GM19099 (cell line): ENCODE measurements around the gene EEF1A2.

Experiments
- POLR2A ChIP-seq: IDR thresholded peaks from 3 replicates; pipeline ENCODE4 v1.6.1; 2011; ENCODE audit warnings: low read depth; ENCODE audit not compliant: insufficient read length; ENCODE audit errors: extremely low read depth

The EEF1A2 gene

DNA sequence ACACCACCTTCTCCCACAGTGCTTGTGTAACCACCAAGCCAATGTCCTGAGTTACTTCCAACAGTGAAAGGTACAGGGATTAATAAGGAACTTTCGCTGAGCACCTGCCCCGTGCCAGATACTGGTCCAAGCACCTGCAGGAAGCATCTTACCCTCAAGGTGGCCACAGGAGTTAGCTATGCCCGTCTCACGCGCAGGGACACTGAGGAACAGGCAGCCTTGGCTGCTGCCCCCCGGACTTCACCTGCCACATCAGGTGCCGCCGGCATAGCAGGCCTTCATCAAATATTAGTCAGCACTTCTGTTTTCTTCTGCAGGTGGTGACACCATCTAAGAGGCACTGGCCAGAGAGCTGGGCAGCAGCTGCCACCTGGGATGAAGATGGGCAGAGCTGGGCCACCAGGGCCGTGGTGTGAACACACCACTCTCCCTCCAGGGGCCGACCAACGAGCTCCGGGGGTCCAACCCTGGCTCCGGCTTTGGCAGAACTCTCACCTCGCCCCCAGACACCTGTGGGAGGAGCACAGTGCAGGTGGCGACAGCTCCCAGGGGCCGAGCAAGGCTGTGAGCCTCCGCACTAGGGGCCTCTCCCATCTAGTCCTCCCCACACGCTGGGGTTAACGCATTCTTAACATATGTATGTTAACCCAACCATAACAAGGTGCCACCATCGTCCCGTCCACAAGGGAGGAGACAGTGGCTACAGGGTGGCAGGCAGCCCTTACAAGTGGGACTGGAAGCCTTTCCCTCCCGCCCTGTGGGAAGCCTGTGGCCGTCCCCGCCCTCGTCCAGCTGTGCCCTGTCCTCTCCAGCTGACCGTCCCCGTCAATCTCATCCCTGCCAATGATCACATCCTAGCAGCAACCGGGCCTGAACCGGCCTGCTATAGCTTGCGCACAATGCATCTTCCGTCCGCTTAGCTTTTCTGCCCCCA, 18.8 kb upstream of the EEF1A2 start:
- TF ChIP-seq POLR2A = no peak

DNA sequence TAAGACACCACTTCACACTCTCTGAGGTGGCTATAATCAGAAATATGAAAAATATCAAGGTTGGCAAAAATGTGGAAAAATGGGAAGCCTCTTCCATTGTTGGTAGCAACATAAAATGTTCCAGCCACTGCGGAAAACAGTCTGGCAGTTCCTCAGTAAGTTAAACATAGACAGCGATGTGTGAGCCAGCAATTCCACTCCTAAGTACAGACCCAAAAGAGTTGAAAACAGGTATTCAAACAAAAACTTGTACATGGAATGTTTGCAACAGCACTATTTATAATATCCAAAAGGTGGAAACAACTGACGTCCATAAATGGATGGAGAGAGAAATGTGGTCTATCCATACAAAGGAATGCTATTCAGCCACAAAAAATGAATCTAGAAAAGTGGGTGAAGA, 14.3 kb upstream of the EEF1A2 start:
- TF ChIP-seq POLR2A = no peak

DNA sequence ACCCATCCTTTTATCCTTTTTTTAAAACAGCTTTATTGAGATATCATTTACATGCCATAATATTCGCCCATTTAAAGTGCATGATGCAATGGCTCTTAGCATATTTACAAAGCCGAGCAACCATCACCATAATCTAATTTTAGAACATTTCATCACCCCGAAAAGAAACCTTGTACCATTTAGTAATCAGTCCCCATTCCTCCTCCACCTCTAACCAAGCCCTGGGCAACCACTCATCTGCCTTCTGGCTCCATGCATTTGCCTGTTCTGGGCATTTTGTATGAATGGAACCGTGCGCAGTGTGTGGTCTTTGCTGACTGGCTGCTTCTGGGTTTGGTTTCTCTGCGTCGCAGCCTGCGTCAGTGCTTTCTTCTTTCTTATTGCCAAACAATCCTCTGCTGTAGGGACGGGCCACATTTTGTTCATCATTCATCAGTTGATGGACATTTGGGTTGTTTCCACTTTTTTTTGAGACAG, 10.2 kb upstream of the EEF1A2 start:
- no peak for TF ChIP-seq POLR2A

DNA sequence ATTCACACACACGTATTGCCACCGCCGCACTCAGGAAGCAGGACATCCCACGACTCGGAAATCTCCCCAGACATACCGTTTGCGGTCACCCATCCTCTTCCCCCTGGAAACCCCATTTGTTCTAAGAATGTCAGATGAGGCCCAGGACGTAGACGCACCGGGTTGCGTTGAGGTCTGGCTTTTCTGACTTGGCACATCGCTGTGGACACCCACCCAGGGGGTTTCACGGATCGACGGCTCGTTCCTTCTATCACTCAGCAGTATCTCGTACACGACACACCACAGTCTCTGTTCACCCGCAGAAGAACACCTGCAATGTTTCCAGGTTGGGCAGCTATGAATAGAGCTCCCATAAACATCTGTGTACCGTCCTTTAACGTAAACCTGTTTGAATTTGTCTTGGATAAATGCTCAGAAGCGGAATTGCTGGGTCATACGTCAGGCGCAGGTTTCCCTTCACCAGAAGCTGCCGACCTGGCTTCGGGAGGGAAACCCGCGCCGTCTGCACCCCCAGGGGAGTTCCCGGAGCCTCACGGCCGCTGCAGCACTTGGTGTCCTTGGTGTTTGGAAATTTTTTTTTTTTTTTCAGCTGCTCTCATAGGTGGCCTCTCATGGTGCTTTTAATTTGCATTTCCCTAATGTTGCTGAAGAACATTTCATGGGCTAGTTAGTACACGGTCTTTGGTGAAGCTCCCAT, 9.3 kb upstream of the EEF1A2 start:
- no peak for TF ChIP-seq POLR2A

DNA sequence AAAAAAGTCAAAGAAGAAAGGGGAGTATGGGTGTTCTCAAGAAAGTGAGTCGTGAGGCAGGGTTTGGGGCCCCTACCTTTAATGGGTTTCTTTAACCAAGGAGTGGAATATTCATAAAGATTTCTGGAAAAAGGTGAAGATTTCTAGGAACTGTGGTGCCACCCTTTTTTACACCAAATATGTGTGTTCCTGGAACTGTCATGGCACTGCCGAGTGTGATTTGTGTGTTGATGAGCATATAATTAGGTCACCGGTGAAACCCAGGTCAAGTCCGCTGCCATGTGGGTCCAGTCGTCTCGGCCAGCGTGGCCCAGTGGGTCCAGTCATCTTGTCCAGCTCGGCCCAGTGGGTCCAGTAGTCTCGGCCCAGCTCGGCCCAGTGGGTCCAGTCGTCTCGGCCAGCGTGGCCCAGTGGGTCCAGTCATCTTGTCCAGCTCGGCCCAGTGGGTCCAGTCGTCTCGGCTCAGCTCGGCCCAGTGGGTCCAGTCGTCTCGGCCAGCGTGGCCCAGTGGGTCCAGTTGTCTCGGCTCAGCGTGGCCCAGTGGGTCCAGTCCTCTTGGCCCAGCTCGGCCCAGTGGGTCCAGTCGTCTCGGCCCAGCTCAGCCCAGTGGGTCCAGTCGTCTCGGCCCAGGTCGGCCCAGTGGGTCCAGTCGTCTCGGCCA, 8.3 kb upstream of the EEF1A2 start:
- TF ChIP-seq POLR2A = no peak

DNA sequence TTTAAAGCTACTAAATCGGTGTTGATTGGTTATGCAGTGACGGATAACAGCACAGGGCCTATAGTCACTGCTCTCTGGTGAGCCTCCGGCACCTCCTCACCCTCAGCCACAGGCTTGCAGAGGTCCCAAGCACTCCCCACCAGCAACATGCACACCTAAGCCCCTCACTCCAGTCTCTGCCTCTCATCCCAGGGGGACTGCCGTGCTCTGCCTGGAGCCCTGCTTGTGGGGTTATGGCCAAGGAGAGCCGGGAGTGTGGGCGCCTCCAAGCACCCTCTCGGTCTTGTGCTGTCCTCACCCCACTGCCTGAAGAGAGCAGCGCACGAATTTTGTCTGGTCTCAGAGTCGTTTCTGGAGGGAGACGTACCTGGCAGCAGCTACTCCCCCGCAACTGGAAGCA, 6.8 kb upstream of the EEF1A2 start:
- no peak for TF ChIP-seq POLR2A

DNA sequence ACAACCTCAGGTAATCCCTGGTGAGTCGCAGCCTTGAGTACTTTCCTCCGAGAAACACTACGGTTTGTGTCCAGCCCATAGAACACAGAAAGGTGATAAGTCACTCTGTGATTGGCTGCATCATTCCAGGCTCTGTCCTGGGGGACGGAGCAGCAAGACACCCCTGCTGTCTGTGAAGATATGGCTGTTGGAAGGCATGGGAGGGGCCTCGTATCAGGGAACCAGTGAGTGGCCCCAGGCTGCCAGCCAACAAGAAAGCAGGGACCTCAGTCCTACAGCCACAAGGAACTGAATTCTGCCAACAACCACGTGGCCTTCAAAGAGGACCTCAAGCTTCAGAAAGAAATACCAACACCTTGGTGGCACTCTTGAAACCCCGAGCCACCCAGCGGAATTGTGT, 6.4 kb upstream of the EEF1A2 start:
- TF ChIP-seq POLR2A = no peak

DNA sequence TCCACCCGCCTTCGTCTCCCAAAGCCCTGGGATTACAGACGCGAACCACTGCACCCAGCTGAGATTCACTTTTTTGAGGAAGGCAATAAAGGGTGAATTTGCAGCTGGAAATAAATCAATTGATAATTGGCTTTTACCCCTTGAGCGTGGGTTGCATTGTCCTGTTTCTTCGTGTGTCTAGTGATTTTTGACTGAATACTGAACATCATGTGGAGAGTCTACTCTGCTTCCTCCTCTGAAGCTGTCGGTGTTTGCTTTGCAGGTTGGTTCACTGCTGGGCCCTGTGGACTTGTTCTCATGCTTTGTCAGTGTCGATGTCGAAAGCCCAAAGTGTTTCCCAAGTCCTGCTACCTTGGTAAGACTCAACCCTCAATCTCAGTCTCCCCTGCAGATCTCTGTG, 5.8 kb upstream of the EEF1A2 start:
- no peak for TF ChIP-seq POLR2A

DNA sequence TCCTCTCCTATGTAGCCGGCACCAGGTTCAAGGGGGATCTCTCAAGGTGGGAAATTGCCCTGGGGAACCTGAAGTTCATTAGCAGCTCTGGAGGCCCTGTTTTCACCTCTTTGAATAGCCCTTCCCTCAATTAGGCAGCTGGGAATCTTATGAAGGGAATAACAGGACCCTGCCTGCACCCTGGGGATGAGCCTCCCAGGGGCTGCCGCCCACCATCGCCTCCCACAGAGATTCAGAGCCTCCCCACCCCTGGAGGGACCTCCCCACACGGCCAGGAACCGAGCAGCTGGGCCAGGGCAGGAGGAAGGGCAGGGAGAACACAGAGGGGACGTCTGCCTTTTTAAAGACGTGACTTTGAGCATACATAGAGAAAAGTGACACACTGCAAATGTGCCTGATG, 4.6 kb upstream of the EEF1A2 start:
- no peak for TF ChIP-seq POLR2A

DNA sequence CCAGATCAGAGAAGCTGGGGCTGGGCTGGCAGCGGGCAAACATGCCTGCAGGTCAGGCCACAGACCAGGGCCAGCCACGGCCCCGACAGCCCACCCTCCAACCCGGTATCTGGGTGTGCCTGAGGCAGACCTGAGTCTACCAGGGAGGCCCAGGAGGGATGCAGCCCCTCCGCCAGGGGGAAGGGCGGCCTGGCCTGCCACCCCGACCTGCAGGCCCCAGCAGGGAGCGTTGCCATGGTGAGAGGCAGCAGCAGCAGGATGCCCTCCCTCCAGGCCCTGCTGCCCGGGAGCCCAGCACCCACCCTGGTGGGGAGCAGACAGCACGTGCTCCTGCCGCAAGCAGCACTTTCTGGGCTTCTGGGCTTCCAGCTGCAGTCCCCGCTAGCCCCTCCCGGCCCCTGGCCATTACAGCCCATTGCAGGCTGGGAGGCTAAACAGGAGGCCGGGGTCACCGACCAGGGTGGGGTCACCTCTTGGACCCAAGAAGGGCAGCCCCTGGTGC, 3.8 kb upstream of the EEF1A2 start:
- TF ChIP-seq POLR2A = no peak

DNA sequence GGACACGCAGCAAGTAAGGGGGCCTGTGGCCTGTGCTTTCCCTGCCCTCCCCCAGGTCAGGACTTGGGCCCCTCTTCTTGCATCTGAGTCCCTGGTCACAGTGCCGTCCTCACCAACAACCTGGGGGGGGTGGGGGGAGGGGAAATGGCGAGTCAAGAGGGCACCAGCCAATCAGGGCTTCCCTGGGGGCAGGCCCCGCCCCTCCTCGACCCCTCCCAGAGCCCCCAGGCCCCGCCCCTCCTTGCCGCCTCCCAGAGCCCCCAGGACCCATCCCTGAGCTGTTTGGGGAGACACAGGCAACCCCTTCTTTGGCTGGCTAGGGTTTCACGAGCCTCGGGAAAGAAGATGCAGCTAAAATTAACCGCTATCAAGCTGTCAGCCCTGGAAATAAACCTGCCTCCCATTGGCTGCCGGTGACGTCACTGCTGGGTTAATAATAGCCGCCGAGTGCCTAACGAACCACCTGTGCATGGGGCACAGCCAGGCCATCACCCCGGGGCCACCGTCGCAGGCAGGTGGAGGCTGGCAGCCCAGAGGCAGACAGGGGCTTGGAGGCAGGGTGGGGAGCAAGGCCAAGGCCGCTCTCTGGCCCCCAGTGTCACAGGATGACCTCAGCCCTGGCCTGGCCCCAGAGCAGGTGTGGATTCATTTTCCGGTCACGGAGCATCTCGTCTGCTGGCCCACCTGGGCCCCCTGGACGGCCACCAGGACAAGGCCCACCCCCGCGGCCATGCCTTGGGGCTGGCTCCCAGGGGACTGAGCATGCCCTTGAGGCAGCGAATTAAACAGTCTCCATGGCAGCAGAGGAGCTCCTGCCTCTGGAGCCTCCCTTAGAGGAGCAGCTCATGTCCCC, 3.2 kb upstream of the EEF1A2 start:
- no peak for TF ChIP-seq POLR2A

DNA sequence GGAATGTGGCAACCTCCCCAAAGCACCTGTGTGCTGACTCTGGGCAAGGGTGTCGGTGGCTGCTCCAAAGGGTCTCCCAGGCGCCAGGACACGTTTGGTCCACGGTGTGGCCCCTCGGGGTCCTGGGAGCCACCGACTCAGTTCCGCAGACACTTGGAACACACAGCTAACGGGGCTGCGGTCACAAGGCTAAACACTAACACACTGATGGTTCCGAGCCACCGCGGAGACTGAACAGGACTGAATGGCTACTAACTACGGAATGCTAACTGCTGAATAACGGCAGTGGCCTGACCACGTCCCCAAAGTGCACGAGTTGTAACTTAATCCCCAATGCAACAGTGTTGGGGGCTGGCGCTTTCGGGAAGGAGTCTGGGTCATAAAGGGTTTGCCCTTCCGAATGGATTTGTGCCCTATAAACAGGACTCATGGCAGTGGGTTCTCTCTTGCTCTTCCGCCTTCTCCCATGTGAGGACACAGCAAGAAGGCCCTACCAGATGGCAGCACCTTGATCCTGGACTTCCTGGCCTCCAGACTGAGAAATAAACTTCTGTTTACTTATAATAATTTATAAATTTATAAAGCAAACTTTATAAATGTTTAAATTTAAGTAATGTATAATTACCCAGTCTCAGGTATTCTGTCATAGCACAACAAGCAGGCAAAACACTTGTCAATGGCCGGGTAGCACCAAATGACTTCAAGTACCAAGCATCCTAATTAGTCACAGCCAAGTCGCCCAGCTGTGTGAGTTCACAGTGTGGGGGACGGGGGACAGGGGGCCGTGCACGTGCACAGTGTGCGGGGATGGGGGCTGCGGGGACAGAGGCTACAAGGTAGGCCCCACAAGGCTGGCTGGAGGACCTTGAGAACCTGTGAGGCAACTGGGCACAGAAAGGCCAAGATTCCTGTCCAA, 2.3 kb upstream of the EEF1A2 start:
- TF ChIP-seq POLR2A = no peak

DNA sequence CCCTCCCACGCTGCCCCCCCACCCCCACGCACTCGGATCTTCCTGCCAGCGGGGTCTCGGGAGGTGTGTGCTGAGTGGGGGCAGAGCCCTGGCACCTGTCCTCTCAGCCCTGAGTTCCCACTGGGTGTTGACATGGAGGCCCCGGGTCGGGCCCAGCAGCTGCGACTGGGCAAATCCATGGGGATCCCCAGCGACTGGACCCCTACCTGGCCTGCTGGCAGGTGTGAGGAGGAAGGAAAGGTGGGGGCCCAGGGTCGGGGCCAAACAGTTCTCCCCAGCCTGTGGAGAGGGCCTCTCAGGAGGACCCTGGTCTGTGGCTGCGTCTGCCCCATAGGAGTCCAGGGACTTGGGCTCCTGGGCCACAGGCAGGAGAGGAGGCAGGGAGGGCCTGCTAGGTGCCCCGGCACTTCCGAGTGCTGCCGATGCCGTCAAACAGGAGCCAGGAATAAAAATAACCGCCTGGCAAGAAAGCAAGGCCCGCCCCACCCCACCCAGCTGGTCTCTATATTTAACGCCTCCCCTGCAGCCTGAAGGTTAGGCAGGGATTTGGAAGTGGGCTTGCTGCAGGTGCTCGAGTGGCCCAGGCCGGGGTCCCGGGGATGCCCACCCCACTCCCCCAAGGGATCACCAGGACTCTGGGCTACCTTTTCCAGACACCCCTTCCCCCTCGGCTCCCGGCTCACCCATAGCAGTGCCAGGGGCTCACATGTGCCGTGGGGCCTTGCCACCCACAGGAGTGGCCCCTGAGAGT, 1.4 kb upstream of the EEF1A2 start:
- no peak for TF ChIP-seq POLR2A

DNA sequence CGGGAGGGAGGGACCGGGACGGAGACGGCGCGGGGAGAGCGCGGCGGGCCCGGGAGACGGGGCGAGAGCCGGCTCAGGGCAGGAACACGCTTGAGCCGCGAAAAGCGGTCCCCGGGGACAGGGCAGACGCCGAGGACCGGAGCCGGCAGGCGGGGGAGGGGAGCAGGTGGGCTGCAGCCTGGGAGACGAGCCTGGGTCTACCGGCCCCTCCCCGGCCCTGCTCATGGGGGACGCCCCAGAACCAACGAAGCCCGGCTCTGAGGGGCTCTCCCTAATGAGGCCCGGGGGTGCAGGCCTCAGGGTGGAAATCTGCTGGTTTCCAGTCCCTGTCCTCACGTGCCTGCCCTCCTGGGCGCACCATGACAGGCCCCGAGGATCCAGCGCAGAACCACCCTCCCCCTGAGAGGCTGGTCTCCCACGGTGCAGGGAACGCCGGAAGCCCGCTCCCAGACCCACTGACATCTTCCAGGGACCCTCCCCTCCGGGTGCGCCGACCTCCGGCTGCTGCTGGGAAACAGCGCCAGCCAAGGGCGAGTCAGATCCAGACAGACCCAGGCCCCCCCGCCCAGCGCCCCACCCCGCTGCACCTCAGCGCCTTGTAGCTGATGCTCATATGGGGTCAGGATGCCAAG, 571 bp upstream of the EEF1A2 start:
- TF ChIP-seq POLR2A = no peak
